GM18498 (cell line): ENCODE results near the gene RPL36.

Experiments used
- ATAC-seq: cut with Tn5 transposase; IDR thresholded peaks from one replicate; pipeline ENCODE4 v1.9.1; 2021; ENCODE audit warnings: mild to moderate bottlenecking, moderate library complexity; ENCODE audit not compliant: unreplicated experiment

RPL36 gene

DNA sequence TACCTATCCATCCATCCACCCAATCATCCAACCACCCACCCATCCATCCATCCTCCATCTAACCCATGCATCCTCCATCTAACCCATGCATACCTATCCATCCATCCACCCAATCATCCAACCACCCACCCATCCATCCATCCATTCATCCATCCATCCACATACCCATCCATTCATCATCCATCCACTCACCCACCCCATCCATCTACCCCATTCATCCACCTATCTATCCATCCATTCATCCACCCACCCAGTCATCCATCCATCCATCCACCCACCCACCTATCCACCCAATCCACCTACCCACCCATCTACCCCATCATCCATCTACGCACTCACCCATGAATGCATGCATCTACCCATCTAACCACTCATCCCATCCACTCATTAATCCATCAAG, 16.3 kb upstream of the RPL36 start:
- ATAC-seq: no peak

DNA sequence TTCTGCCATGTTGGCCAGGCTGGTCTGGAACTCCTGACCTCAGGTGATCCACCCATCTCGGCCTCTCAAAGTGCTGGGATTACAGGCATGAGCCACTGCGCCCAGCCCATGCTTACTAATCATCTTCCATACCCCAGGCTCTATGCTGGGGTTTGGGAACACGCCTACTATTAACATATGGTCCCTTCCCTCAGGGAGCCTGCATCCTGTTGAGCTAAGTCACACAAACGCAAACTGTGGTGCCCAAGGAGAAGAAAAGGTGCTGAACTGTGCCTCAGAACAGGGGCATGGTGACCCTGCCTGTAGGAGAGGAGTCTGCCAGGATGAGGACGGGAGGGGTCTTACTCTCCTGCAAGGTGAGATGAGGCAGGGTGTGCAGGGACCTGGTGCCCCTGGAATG, 15.4 kb upstream of the RPL36 start:
- ATAC-seq: no peak

DNA sequence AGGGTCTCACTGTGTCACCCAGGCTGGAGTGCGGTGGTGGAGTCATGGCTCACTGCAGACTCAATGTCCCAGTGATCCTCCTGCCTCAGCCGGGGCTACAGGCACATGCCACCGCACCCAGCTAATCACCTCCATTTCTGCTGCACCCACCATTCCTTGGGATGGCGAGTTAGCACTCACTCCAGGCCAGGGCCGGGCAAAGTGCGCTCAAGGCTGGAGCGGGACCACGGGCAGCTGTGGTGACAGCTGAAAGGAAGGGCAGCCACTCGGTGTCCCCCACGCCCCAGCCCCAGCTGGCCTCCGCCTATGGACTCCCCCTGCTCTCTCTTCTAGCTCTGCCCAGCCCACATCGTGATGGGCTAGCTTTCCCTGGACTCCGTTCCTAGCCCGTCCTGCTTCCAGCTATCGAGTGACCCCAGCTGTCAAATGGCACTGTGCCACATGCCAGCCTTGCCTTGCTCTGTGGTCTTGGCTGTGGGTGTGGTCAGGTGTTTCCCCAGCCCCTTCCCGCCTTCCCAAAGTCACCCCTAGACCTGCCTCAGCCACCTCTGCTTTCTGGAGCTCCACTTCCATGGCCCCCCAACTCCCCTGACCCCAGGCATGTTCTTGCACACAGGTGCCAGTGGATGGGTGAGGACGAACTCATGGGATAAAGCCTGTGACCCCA, 13.9 kb upstream of the RPL36 start:
- ATAC-seq: no peak

DNA sequence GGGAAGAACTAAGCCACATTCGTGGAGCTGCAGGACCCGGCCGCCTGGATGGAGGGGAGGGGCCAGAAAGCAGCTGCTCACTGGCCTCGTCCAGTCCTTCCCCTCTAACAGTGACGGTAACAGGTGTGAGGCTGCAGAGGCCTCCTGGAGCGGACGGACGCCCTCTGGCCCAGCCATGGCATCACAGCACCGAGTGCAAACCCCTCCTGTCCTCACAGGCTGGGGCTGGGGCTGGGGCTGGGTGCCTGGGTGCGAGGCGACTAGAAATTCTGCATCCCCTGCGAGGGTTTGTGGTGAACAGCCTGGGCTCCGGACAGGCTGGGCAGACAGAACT, 13.4 kb upstream of the RPL36 start:
- no peak for ATAC-seq

DNA sequence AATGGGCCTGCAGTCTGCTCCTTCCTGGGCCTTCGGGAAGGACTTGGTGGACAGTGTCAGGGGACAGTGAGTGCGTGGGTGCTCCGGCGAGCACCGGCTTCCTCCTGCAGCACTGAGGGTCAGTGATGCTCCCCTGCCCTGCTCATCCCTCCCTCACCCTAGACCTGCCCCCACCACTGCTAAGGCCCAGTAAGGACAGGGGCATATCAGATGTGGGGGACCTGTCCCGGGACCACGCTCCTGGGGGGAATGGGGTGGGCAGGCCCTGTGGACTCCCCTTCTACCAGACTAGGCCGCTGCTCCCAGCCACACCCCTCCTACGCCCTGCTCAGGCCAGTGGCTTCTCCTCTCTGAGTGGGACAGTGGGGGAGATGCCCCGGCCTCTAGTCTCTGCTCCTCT, 13.0 kb upstream of the RPL36 start:
- ATAC-seq: no peak

DNA sequence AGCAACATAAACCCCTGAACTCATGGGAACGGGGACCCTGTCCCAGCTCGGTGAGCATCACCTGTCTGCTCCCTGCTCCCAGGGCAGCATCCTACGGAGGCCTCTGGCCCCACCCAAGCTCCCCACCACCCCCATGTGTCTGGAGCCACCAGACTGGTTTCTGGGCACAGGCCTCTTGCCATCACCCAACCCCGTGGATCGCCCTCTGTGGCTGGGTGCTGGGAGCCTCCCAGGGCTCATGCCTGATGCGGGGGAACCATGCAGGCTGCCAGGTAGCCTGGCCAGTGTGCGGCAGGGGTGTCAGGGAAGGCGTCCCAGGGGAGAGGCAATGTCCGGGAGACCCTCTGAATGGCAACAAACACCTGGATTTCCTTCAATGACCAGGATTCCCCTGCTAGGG, 12.5 kb upstream of the RPL36 start:
- ATAC-seq: no peak

DNA sequence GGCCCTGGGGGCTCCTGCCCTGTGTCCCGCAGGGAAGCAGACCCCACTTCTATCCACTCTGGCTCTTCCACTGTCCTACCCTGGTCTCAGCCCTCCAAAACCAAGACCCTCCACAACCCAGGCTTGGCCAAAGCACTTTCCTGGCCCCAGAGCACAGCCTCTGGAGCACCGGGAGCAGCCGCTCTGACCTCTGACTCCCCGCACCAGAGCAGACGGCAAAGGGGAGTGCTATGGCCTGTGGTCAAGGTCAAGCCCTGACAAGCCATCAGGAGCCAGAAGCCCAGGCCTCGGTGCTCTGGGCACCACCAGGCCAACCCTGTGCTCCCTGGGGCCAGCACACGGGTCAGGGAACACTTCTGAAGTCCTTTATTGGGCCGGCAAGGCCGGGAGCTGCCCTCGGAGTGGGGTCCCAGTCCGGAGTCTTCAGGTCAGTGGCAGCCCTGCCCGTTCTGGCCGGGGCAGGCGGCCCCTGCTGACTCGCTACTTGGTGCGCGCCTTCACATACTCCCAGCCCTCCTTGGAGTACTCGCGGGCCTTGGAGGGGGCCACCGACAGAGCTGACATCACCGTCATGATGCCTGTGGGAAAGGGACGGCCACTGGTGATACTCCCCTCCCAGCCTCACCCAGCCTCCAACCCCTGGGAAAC, 11.9 kb upstream of the RPL36 start:
- ATAC-seq: no peak

DNA sequence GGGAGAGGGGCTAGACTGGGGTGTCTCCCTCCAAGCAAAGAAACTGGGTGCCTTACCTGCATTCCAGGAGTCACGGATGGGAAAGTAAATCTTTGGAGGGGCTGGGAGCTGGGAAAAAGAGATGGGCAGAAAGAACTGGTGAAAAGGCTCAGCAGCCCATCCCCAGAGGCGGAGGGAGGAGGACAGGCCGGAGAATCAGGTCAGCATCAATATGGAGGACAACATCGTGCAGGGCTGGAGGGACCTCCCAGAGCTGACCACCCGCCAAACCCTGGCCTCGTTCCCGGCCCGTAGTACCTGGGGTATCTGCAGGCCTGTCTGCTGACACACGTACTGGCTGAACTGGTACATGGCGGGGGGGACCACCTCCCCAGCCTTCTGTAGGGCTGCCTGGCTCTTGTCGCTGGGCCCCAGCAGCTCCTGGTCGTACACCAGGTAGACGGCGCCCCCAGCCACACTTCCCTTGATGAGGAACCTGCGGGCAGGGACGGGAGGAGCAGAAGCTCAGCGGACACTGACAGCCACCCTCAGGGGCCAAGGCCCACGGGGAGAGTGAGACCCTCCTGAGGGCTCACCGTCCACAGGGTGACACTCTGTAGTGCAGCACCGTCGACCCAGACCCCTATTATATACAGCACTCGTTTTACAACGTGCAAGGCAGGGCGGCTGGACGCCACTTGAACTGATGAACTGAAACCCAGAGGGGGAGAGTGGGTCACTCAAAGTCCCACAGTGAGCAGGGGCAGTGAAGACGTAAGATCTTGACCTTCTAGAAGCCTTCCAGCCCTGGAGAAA, 10.6 kb upstream of the RPL36 start:
- ATAC-seq: no peak

DNA sequence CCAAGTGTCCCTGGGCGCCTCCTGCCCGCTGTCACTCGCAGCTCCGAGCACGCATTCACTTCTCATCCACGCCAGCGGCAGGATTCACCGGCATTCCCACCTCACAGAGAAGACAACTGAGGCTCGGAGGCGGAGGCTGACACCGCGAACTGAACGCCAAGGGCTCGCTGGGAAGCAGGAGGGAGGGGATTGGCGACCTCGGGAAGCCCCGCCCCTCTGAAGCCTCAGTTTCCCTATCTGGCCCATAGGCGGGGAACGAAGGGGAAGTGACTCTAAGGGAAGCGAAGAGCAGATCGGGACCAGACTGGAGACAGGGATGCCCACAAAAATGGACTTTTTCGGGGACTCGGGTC, 10.0 kb upstream of the RPL36 start:
- no peak for ATAC-seq

DNA sequence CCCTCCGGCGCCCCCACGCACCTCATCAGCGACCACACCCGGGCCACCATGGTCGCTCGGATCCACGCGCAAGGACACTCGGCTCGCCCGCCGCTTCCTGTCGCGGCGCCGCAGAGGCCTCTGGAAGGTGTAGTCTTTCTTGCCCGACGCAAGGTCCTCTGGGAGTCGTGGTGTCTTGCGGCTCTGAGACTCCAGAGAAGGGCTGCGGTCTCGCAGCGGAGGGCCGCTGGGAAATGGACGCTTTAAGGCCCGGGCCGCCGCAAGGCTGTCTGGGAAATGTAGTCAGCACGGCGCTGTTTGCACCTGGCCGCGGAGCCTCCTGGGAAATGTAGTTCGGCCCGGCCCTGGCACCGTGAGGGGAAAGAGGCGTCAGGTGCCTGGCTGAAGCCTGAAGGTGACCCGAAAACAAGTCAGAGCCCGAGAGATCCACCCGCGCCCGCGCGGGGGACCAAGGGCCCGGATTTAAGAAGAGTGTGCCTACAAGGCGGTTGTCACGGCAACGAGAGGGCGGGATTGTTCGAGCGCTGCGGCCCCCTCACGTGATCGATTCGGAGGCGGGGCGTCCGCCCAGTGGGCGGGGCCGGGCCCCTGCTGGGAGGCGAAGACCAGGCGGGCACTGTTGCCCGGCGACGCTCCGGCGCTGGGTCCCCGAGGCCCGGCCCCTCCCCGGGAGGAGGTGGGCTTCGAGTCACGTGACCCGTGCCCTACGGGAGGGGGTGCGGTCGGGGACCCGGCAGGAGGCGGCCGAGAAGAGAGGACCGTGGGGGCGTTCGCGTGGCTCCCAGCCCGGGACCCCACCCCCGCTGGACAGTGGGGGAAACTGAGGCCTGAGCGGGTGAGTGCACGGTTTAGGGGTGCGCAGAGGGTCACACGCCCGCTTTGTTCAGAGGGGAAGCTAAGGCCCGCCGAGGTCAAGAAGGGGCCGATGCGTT, 9.4 kb upstream of the RPL36 start, which contains the start of the genes HSD11B1L and MICOS13:
Gene HSD11B1L (plus strand): TSS at position 591 of the 932 bp plus-strand sequence. CDS start 3,806 bp downstream, outside the sequence.
Gene MICOS13 (minus strand): TSS at position 80 of the 932 bp plus-strand sequence. CDS start 30 bp downstream, at position 50.
- ATAC-seq: peak; percentile 88

DNA sequence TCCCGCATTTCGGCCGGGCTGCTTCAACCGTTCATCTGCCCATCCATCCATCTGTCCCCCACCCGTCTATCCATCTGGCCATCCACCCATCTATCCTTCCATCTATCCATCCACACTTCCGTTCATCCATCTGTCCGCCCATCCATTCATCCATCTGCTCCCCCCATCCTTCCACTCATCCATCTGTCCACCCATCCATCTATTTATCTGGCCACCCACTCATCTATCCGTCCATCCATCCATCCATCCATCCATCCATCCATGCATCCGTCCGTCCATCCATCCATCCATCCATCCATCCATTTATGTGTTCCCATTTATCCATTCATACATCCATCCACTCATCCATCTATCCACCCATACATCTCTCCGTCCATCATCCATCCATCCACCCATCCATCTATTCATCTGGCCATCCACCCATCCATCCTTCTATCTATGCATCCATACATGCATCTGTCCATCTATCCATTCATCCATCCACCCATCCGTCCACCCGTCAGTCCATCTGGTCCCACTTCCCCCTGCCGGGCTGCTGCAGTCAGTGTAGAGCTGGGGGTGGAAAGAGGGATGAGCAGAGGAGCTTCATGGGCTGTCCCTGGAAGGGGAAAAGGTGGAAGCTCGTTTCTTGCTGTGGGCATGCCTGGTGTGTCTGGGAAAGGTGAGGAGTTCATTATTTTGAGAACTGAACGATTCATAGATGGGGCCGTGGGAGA, 8.5 kb upstream of the RPL36 start:
- no peak for ATAC-seq

DNA sequence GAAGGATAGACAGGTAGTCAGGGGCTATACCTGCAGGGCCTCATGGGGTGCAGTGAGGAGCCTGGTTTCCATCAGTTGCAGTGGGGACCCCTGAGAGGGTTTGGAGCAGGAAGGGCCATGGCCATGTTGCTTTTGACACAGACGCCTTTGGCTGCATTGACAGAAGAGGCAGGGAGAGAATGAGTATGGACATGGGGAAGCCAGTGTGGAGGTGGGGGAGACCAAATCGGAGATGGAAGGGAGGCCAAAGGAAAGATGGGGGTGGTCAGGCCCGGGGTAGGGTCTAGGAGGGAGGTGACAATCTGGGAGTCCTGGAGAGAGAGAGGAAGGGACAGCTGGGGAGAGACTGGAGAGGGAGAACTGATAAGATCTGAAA, 8.0 kb upstream of the RPL36 start:
- ATAC-seq: no peak

DNA sequence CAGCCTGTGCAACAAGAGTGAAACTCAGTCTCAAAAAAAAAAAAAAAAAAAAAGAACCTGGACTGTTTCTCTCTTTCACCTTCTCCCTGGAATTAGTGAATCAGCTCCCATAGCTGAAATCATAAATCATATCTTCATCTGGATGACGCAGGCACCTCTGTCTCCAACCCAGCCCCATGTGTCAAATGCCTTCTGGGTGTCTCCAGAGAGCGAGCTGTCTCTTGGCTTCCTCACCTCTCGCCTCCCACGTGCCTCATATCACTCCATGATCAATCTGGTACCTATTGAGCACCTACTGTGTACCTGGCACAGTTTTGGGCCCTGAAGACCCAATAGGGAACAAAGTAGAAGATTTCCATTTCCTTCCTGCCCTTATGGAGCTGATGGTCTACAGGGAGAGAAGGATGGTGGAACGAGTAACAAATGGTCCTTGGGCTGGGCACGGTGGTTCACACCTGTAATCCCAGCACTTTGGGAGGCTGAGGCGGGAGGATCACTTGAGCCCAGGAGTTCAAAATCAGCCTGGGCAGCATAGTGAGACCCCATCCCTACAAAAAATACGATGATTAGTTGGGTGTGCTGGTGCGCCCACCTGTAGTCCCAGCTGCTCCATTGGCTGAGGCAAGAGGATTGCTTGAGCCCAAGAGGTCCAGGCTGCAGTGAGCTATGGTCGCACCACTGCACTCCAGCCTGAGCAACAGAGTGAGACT, 6.8 kb upstream of the RPL36 start:
- no peak for ATAC-seq

DNA sequence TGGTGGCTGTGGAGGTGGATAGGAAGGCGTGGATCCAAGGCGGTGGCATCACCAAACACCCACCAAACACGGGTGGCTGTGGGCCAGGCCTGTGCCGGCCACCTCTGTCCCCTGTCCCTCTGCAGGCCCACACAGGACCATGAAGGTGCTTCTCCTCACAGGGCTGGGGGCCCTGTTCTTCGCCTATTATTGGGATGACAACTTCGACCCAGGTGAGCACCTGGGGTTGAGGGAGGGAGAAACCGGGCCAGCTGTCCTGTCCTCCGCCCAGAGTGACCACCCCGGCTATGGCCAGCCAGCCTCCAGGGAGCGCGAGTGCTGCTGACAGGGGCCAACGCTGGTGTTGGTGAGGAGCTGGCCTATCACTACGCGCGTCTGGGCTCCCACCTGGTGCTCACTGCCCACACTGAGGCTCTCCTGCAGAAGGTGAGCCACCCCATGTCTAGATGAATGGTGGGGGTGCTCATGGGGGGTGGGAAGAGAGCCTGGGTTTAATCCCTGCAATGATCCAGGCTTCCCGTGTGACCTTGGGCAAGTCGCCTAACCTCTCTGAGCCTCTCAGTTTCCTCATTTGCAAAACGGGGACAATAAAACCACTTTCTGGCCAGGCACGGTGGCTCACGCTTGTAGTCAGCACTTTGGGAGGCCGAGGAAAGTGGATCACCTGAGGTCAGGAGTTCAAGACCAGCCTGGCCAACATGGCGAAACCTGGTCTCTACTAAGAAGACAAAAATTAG, 5.2 kb upstream of the RPL36 start:
- no peak for ATAC-seq

DNA sequence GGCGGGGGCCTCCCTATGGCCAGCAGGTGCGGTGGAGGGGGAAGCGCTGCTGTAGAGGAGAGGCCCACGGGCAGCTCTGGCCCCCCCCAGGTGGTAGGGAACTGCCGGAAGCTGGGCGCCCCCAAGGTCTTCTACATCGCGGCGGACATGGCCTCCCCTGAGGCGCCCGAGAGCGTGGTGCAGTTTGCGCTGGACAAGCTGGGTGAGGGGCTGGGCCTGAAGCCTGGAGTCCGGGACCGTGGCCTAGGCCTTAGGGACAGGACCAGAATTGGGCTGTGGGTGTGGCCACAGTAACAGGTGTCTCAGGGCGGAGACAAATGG, 3.8 kb upstream of the RPL36 start:
- ATAC-seq: no peak

DNA sequence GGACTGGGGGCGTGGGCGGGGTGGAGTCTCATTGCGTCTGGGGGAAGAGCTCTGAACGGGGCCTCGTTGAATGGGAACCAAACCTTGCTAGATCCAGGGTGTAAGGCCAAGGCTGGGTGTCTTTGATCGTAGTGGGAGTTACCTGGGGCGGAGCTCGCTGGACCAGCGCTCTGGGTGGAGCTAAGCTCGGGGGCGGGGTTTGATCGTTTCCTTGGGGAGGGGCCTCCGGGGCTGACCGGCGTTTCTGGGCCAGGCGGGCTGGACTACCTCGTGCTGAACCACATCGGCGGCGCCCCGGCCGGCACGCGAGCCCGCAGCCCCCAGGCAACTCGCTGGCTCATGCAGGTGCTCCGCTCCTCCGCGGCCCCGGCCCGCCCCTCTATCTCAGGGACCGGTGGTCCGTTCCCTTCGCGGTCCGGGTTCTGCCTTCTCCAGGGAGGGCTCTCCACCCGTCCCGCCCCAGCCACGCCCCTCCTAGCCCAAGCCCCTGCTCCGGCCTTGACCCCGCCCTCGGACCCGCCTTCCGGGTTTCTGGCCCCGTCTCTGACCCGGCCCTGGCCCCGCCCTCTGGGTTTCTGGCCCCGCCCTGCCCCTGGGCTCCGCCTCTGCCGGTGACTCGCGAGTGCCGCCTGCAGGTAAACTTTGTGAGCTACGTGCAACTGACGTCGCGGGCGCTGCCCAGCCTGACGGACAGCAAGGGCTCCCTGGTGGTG, 3.3 kb upstream of the RPL36 start:
- peak; percentile 56 for ATAC-seq

DNA sequence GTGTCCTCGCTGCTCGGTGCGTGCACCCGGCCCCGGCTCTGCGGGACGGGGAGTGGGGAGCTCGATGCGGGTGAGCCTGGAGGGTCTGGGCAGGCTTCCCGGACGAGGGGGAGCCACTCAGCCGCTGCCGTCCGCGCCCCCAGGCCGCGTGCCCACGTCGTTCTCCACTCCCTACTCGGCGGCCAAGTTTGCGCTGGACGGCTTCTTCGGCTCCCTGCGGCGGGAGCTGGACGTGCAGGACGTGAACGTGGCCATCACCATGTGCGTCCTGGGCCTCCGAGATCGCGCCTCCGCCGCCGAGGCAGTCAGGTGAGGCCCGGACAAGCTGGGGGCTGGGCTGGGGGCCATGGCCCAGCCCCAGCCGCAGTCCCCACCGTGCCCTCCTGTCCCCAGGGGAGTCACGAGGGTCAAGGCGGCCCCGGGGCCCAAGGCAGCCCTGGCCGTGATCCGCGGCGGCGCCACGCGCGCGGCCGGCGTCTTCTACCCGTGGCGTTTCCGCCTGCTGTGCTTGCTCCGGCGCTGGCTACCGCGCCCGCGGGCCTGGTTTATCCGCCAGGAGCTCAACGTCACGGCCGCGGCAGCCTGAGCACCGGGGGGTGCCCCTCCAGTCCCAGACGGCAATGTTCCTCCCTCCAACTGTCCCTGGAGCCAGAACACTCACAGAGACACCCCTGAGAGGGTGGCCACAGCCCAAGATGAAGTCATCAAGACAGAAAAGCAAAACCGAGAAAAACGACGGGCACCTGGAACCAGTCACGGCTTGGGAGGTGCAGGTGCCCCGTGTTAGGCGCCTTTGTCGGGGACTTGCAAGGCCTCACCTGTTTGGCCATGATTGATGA, 2.5 kb upstream of the RPL36 start:
- no peak for ATAC-seq
